B cell (primary cell): ENCODE measurements around the gene NCCRP1.

Experiments used
- CTCF ChIP-seq: fragments of 200-600 bp; IDR thresholded peaks from one replicate; pipeline ENCODE4 v1.8.0; 2022; ENCODE audit warnings: antibody characterized with exemption, mild to moderate bottlenecking
- EZH2 ChIP-seq: IDR thresholded peaks from 2 replicates; pipeline ENCODE4 v1.6.1; 2012; ENCODE audit warnings: borderline replicate concordance, low read depth, mild to moderate bottlenecking, moderate library complexity, low read length; ENCODE audit not compliant: insufficient read depth, poor library complexity, severe bottlenecking

GRCh38 chr19:39167461-39168257 is 29.1 kb upstream of the NCCRP1 start:
- TF ChIP-seq CTCF, result no peak
- no peak for TF ChIP-seq EZH2
